Vagina (tissue), 2 donors: ENCODE results near the gene AP3S1.

Source experiments
- POLR2A ChIP-seq, 2 donors: fragments of 450-650 bp; IDR thresholded peaks; one replicate each; pipeline ENCODE4 v1.6.1; 2017; ENCODE audit warnings: antibody characterized with exemption in 2 of 2, mild to moderate bottlenecking in 2 of 2, moderate library complexity in 2 of 2
- TF ChIP-seq, protein P1 (sequence below), 3 experiments: fragments of 450-650 bp in 2 of 3; fragments of 200-600 bp in 1 of 3; sonication (generic) in 1 of 3; IDR thresholded peaks; one replicate each; pipeline ENCODE4 v1.5.1; 2017 to 2019; ENCODE audit warnings: antibody characterized with exemption in 3 of 3, mild to moderate bottlenecking in 2 of 3, moderate library complexity in 2 of 3

DNA sequence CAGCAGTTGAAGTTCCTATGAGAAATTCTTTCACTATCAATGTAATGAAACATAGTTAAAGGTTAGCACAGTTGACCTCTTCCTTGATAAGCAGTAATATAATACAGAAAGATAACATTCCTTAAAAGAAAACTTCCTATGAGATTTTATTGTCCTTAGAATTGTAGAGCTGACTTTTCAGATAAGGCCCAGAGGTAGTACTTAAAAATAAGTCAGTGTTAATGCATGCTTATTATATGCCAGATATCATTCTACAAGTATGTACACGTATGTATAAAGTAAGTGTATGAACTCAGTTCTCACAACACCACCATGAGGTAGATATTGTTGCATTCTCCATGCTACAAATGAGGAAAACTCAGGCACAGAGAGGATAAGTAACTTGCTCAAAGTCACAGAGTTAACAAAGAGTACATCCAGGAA, 15.3 kb downstream of the AP3S1 start:
- TF ChIP-seq POLR2A (IDR thresholded peaks at IDR 0.05) = no peak
- TF ChIP-seq, protein P1, sequence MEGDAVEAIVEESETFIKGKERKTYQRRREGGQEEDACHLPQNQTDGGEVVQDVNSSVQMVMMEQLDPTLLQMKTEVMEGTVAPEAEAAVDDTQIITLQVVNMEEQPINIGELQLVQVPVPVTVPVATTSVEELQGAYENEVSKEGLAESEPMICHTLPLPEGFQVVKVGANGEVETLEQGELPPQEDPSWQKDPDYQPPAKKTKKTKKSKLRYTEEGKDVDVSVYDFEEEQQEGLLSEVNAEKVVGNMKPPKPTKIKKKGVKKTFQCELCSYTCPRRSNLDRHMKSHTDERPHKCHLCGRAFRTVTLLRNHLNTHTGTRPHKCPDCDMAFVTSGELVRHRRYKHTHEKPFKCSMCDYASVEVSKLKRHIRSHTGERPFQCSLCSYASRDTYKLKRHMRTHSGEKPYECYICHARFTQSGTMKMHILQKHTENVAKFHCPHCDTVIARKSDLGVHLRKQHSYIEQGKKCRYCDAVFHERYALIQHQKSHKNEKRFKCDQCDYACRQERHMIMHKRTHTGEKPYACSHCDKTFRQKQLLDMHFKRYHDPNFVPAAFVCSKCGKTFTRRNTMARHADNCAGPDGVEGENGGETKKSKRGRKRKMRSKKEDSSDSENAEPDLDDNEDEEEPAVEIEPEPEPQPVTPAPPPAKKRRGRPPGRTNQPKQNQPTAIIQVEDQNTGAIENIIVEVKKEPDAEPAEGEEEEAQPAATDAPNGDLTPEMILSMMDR (IDR thresholded peaks at IDR 0.05) = no peak
